ENCODE results near the gene TOP3B. TPM values are rescaled to one million over a fixed set of nuclear protein-coding genes. Genes with fewer than 3 reads are reported as not detected.

Gene TOP3B, protein sequence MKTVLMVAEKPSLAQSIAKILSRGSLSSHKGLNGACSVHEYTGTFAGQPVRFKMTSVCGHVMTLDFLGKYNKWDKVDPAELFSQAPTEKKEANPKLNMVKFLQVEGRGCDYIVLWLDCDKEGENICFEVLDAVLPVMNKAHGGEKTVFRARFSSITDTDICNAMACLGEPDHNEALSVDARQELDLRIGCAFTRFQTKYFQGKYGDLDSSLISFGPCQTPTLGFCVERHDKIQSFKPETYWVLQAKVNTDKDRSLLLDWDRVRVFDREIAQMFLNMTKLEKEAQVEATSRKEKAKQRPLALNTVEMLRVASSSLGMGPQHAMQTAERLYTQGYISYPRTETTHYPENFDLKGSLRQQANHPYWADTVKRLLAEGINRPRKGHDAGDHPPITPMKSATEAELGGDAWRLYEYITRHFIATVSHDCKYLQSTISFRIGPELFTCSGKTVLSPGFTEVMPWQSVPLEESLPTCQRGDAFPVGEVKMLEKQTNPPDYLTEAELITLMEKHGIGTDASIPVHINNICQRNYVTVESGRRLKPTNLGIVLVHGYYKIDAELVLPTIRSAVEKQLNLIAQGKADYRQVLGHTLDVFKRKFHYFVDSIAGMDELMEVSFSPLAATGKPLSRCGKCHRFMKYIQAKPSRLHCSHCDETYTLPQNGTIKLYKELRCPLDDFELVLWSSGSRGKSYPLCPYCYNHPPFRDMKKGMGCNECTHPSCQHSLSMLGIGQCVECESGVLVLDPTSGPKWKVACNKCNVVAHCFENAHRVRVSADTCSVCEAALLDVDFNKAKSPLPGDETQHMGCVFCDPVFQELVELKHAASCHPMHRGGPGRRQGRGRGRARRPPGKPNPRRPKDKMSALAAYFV
- 54.8 TPM for polyA plus RNA-seq (2013, experiment 1 of 2)
- 41.0 TPM for polyA plus RNA-seq (2013, experiment 2 of 2)

DNA sequence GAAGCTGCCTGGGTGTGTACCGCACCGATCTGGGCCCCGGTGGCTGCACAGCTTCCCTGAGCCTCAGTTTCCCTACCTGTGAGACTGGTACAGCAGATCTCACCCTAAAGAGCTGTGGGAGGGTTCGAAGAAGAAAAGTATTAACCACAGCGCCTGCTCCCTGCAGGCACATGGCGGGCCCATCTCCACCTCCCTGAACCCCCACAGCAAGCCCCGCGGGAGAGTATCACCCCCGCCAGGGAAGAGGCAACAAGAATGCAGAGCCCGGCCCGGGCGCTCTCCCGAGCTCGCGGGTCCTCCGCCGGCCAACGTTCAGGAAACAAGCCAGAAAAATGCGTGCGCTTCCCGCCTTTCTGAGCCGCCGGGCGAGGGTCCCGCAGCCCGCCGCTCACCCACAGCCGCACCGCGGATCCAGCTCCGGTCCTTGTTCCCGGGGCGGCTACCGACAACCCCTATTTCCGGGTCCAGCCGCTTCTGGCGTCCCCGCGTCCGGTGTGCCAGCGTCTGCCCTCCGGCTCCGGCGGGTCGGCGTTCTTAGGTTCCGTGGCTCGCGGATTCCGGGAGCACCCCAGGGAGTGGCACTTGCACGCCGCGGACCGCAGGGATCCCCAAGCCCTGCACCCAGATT lies at the start of gene TOP3B:
TSS of gene TOP3B (minus strand) at position 450 of the 628 bp plus-strand sequence. CDS start 7,078 bp downstream, outside the sequence.
- WGBS, 2 experiments (ENCODE audit: insufficient coverage in 2 of 2): 0% methylated on average over 43 to 47 of the region's 54 CpGs
- Histone ChIP-seq H3K4me3 (ENCODE audit: extremely low read depth, insufficient read depth, low read length, poor library complexity, severe bottlenecking) (peak within 1 kb of the TSS; percentile 100), H3K36me3 (ENCODE audit: control insufficient read depth, insufficient read depth, low read length) (peaks cover 8% of the 10 kb centered on the region), H3K9me3 (ENCODE audit: control insufficient read depth, low read length) (no peaks in the 10 kb centered on the region), H3K27ac (ENCODE audit: low read depth, low read length, severe bottlenecking) (no peak within 1 kb of the TSS), H3K4me1 (ENCODE audit: control insufficient read depth, insufficient read depth, low read length, poor library complexity, severe bottlenecking) (peaks cover 2% of the 10 kb centered on the region)

DNA sequence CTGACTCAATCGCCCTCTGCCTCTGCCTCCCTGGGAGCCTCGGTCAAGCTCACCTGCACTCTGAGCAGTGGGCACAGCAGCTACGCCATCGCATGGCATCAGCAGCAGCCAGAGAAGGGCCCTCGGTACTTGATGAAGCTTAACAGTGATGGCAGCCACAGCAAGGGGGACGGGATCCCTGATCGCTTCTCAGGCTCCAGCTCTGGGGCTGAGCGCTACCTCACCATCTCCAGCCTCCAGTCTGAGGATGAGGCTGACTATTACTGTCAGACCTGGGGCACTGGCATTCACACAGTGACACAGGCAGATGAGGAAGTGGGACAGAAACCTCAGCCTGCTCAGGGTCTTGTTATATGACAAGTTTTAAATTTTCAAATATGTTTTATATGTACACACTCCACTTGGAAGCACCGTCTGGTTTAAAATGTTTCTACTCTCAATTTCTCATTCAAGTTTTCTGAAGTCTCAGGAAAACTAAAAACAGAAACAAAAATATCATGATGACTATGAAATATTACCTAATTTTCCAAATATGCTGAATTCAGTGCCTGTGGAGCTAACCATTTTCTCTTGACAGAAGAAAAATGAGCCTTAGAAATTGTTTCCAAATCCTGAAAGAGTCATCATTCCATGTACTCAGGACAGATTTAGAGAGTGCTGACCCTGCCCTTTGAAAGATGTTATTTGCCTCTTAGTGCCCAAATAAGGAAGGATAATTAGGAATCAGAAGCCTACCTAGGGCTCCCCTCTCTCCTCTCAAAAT lies 48.8 kb upstream of the TOP3B start:
- peaks cover 3% of the 10 kb centered on the region for H3K4me1 ChIP-seq (ENCODE audit: control insufficient read depth, insufficient read depth, low read length, poor library complexity, severe bottlenecking)
- no peak overlapping the region for H3K27ac ChIP-seq (ENCODE audit: low read depth, low read length, severe bottlenecking)
- no peaks in the 10 kb centered on the region for H3K36me3 ChIP-seq (ENCODE audit: control insufficient read depth, insufficient read depth, low read length)
- no peak overlapping the region for H3K4me3 ChIP-seq (ENCODE audit: extremely low read depth, insufficient read depth, low read length, poor library complexity, severe bottlenecking)
- 86 to 87% methylated on average over 8 of the region's 9 CpGs for WGBS, 2 experiments (ENCODE audit: insufficient coverage in 2 of 2)
- no peaks in the 10 kb centered on the region for H3K9me3 ChIP-seq (ENCODE audit: control insufficient read depth, low read length)

DNA sequence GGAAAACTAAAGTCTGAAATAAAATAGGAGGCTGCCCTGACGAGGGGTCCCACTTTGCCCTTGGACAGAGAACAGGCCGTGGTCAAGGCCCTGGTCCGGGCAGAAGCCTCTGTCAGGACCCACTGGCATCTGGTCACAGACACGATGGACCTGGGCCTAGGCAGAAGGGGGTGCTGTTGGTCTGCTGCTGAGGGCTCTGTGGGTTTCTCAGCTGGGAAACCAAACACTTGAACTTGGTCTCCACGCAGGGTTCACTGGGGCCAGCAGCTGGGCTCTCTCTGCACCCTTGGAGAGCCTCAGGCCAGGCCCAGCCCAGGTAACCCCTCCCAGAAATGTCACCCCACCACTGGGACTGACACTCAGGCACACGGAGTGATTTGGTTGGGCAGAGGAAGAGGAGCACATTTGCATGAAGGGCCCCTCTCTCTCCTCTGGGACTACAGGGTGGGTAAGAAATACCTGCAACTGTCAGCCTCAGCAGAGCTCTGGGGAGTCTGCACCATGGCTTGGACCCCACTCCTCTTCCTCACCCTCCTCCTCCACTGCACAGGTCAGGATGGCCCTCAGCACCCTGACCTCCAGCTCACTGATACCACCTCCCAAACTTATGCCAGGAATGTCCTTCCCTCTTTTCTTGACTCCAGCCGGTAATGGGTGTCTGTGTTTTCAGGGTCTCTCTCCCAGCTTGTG lies 48.1 kb upstream of the TOP3B start:
- whole genome bisulfite sequencing, 2 experiments (ENCODE audit: insufficient coverage in 2 of 2): 59 to 69% methylated on average over 4 to 6 of the region's 7 CpGs
- H3K4me3 ChIP-seq (ENCODE audit: extremely low read depth, insufficient read depth, low read length, poor library complexity, severe bottlenecking): no peak overlapping the region
- H3K4me1 ChIP-seq (ENCODE audit: control insufficient read depth, insufficient read depth, low read length, poor library complexity, severe bottlenecking): peaks cover 3% of the 10 kb centered on the region
- no peaks in the 10 kb centered on the region for H3K36me3 ChIP-seq (ENCODE audit: control insufficient read depth, insufficient read depth, low read length)
- no peaks in the 10 kb centered on the region for H3K9me3 ChIP-seq (ENCODE audit: control insufficient read depth, low read length)
- no peak overlapping the region for H3K27ac ChIP-seq (ENCODE audit: low read depth, low read length, severe bottlenecking)

DNA sequence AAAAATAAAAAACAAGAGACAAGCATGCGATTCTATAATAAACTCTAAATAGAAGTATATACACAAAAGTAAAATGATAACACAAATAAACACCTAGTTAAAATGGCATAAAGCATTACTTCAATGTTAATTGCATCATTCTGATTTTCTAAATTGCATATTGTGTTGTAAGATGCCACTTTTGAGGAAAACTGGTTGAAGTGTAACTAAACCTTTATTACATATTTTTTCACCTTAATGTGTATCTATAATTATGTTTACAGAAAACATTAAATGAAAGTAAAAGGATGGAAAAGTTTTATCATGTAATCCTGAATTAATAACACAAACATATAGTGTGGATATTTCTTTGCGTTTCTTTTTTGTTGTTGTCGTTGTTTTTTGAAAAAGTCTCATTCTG lies 45.4 kb upstream of the TOP3B start:
- H3K4me1 ChIP-seq (ENCODE audit: control insufficient read depth, insufficient read depth, low read length, poor library complexity, severe bottlenecking): peaks cover 11% of the 10 kb centered on the region
- WGBS, 2 experiments (ENCODE audit: insufficient coverage in 2 of 2): 100% methylated on average over 1 to 2 of the region's 3 CpGs
- no peaks in the 10 kb centered on the region for H3K9me3 ChIP-seq (ENCODE audit: control insufficient read depth, low read length)
- H3K36me3 ChIP-seq (ENCODE audit: control insufficient read depth, insufficient read depth, low read length): no peaks in the 10 kb centered on the region
- H3K27ac ChIP-seq (ENCODE audit: low read depth, low read length, severe bottlenecking): no peak overlapping the region
- no peak overlapping the region for H3K4me3 ChIP-seq (ENCODE audit: extremely low read depth, insufficient read depth, low read length, poor library complexity, severe bottlenecking)

DNA sequence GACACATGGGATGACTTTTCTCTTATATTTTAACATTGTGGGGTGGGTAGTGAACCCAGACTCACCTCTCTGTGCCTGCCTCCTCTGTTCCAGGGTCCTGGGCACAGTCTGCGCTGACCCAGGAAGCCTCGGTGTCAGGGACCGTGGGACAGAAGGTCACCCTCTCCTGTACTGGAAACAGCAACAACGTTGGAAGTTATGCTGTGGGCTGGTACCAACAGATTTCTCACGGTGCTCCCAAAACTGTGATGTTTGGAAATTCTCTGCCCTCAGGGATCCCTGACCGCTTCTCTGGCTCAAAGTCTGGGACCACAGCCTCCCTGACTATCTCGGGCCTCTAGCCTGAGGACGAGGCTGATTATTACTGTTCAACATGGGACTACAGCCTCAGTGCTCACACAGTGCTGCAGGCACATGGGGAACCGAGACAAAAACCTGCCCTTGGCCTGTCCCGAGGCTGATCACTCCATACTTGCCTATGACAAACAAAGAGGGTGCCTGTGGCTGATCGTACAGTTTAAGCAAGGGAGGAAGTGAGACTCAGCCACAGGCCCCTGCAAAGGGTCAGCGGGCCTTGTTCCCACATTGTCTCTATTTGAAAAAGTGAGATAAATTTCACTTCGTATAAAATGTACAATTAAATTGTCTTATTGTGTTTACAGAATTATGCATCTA lies 43.7 kb upstream of the TOP3B start:
- Histone ChIP-seq H3K4me3 (ENCODE audit: extremely low read depth, insufficient read depth, low read length, poor library complexity, severe bottlenecking) (no peak overlapping the region), H3K4me1 (ENCODE audit: control insufficient read depth, insufficient read depth, low read length, poor library complexity, severe bottlenecking) (peaks cover 19% of the 10 kb centered on the region), H3K27ac (ENCODE audit: low read depth, low read length, severe bottlenecking) (no peak overlapping the region), H3K36me3 (ENCODE audit: control insufficient read depth, insufficient read depth, low read length) (no peaks in the 10 kb centered on the region), H3K9me3 (ENCODE audit: control insufficient read depth, low read length) (no peaks in the 10 kb centered on the region)
- 88 to 93% methylated on average over 8 to 11 of the region's 13 CpGs for WGBS, 2 experiments (ENCODE audit: insufficient coverage in 2 of 2)

DNA sequence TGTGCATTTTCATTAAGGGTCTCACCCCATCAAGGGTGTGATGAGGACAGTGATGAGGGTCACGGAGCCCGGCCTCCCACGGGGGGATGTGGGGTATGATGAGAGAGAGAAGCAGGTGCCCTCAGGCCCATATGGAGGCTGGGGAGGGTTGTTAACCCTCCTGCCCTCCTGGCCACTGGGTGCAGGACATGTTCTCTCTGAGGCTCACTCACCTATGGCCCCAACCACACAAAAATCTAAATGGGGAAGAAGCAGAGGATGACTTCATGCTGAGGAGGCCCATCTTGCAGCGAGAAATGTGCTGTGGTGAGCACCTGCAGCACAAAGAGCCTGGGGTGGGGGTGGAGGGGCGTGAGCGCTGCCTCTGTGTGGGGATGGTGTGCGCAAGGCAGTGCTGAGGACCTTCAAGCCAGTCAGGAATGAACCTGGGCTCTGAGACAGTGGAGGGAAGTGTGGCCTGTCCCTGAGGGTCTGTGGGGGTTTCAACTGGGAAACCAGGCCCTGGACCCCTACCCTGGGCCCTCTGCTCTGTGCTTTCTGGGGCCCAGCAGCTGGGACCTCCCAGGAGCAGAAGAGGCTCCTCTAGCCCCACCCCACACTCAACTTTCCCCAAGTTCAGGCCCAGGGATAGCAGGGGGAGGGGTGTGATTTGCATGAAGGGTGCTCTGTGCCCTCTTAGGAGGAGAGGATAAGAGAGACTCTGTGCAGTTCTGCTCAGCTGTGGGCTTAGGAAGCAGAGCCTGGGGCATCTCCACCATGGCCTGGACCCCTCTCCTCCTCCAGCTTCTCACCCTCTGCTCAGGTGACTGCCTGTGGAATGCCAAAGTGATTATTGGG lies 43.0 kb upstream of the TOP3B start:
- Histone ChIP-seq H3K36me3 (ENCODE audit: control insufficient read depth, insufficient read depth, low read length) (no peaks in the 10 kb centered on the region), H3K27ac (ENCODE audit: low read depth, low read length, severe bottlenecking) (no peak overlapping the region), H3K9me3 (ENCODE audit: control insufficient read depth, low read length) (no peaks in the 10 kb centered on the region), H3K4me1 (ENCODE audit: control insufficient read depth, insufficient read depth, low read length, poor library complexity, severe bottlenecking) (peaks cover 23% of the 10 kb centered on the region), H3K4me3 (ENCODE audit: extremely low read depth, insufficient read depth, low read length, poor library complexity, severe bottlenecking) (no peak overlapping the region)
- WGBS, 2 experiments (ENCODE audit: insufficient coverage in 2 of 2): 94 to 100% methylated on average over 1 to 6 of the region's 7 CpGs

DNA sequence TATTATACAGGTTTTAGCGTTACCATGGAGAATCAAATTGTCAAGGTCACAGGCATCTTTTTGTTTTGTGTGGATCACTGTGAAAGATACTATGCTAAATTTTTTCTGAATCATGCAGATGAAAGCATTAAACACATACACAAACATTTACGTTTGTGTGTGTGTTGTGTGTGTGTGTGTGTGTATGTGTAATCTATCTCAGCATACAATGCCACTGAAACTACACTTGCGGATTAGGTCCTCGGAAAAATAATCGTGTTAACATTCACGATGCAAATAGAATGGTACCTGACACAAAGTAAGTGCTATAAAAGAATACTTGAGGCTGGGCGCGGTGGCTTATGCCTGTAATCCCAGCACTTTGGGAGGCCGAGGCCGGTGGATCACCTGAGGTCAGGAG lies 41.9 kb upstream of the TOP3B start:
- Histone ChIP-seq H3K27ac (ENCODE audit: low read depth, low read length, severe bottlenecking) (no peak overlapping the region), H3K36me3 (ENCODE audit: control insufficient read depth, insufficient read depth, low read length) (no peaks in the 10 kb centered on the region), H3K4me1 (ENCODE audit: control insufficient read depth, insufficient read depth, low read length, poor library complexity, severe bottlenecking) (peaks cover 23% of the 10 kb centered on the region), H3K9me3 (ENCODE audit: control insufficient read depth, low read length) (no peaks in the 10 kb centered on the region), H3K4me3 (ENCODE audit: extremely low read depth, insufficient read depth, low read length, poor library complexity, severe bottlenecking) (no peak overlapping the region)
- WGBS, 2 experiments (ENCODE audit: insufficient coverage in 2 of 2): 92 to 100% methylated on average over 5 to 6 of the region's 10 CpGs

DNA sequence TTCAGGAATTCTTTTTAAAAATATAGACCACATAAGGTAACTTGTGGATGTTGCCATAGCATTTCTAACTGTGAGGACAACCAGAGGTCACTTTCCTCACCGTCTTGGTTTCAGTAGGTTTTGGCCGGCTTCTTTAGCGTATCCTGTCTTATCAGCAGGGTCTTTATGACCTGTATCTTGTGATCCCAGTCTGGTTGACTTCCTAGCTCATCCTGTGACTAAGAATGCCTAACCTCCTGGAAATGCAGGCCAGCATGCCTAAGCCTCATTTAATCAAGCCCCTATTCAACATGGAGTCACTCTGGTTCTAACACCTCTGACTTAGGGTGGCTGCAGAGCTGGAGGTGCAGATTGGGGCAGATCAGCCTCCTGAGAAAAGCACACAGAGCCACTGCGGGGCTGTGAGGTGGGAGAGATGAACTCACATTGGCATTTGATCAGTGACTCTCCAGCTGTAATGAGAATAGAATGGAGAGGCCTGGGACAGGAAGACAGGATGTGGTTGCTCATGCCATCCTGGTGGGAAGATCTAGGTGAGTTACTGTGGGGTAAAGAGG lies 41.1 kb upstream of the TOP3B start:
- Histone ChIP-seq H3K4me1 (ENCODE audit: control insufficient read depth, insufficient read depth, low read length, poor library complexity, severe bottlenecking) (peaks cover 23% of the 10 kb centered on the region), H3K36me3 (ENCODE audit: control insufficient read depth, insufficient read depth, low read length) (no peaks in the 10 kb centered on the region), H3K9me3 (ENCODE audit: control insufficient read depth, low read length) (no peaks in the 10 kb centered on the region), H3K4me3 (ENCODE audit: extremely low read depth, insufficient read depth, low read length, poor library complexity, severe bottlenecking) (no peak overlapping the region), H3K27ac (ENCODE audit: low read depth, low read length, severe bottlenecking) (no peak overlapping the region)
- WGBS, 2 experiments (ENCODE audit: insufficient coverage in 2 of 2): 91 to 96% methylated on average over 4 of the region's 4 CpGs
